GM19043 (cell line): ENCODE measurements around the gene TNFRSF19.
"Not testable (repeated sequence)": the region's sequence is repeated elsewhere in the genome, so short reads cannot be mapped to it uniquely, and the experiment has no call there.

Experiments
- ATAC-seq: cut with Tn5 transposase; IDR thresholded peaks from one replicate; pipeline ENCODE4 v1.9.1; 2021; ENCODE audit warnings: low read depth; ENCODE audit not compliant: unreplicated experiment

TNFRSF19 gene

DNA sequence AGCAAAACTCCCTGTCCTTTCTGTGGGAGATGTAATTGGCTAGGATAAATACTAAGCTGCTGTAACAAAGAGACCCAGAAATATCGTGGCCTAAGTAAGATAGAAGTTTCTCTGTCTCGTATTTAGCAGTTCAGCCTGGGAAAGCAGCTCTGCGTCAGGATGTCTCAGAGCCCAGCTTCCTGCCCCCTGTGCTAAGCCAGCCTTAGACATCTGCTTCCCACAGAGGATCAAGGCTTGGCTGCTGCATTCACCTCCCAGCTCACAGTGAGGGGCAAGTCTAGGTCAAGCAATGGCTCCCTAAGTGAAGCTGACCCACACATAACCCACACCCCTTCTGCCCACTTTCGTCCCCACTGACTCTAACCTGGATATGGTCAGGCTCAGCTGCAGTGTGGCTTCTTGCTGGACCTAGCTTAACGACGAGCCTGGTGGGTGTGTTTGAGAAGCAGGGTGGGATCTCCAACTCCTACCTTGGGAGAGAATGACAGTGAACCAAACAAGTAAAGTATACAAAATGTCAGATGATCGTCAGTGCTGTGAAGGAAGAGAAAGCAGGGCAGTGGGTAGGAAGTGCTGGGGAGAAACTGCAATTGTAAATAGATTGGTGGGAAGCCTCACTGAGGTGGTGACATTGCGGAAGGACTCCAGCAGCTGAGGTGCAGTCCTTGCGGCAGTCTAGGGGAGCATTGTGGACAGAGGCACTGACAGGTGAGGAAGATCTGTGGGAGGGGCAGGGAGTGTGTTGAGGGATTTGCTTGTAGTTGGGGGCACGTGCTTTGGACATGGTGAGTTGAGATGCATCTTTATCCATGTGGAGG, 82.9 kb downstream of the TNFRSF19 start:
- no peak for ATAC-seq

DNA sequence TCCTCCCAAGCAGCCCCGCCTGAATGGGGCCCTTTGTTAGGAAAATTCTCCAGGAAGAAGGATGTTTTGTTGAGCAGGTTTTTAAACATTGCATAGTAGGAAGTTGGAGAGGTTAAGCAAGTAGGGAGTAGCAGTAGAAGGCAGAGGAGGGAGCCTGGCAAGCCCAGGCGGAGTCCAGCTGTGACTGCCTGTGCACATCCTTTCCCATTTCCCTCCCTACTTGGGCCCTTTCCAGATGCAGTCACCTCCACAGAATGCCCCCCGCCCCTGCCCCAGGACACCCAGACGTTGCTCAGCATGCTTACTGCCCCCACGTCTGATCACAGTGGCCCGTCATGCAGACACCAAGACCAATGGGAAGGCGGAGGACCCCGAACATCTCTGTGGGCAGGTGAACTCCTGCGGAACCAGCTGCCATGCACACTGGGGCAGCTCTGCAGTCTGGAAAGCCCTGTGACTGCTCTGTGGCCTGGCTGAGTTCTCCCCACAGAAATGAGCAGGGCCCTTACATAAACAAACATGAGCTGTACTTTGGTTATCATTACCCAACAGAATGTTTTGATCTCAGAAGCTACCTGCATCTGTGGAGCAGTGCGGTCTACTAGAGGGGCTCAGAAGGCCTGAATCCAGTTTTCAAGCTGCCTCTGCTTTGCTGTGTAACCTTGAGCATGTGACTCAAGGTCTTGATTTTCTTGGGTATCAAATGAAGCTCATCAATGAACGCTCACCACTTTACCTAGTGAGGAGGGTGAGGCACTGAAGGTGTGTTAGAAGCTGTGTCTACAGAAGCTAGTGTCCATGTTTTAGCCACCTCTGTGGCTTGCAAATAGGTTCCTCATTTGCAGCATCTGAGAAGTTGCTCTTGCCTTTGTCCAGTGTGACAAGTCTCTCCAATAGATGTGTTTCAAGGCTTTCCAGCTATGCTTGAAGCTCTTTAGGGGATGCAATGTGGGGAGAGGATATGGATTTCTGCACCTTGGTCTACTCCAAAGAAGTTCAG, 84.2 kb downstream of the TNFRSF19 start:
- no peak for ATAC-seq

DNA sequence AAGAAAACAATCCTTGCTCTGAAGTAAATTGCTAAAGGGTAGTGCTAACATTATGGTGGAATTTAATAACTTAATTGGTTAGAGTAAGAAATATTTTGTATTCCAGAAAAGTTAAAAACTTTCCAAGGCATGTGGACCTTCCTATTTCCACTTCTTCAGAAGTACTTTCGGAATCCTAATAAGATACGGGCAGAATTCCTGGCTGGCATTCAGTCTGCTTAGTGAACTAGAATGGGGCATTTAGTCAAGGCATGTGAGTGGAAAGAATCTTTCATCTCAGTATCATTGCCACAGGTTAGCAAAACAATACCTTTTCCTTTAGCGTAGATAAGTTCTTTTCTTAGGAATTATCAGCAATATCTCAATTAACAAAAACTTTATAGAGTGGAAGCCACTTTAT, 85.1 kb downstream of the TNFRSF19 start:
- ATAC-seq: no peak

DNA sequence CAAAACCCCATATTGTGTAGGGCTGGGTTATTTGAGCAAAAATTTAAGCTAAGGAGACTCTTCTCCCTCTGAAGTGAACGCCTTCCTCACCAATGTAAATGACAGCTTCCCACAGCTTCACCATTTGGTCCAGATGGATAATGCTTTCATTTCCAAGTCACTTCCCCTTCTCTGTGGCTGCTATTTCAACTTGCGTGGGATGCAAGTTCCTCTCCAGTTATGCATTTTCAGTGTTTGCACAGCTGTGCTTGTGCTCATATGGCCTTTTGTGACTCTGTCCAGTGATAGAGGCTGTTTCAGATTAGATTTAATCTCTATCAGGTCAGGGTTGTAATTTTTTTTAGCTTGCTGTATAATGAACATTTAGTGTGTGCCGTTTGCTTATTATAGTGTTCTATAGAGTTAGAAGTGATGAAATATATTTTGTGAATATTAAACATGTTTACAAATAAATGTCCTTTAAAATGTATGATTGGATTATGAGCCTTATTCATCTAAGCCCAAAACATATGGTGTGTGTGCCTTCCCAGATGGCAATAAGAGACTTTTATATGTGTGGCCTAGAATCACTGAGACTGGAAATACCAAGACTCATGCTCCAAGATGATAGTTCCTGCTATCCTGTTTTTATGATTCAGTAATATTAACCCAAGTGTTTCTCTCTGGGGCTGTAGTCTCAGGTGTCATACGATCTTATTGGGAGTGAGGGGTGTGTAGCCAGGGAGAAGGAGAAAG, 86.6 kb downstream of the TNFRSF19 start:
- no peak for ATAC-seq

DNA sequence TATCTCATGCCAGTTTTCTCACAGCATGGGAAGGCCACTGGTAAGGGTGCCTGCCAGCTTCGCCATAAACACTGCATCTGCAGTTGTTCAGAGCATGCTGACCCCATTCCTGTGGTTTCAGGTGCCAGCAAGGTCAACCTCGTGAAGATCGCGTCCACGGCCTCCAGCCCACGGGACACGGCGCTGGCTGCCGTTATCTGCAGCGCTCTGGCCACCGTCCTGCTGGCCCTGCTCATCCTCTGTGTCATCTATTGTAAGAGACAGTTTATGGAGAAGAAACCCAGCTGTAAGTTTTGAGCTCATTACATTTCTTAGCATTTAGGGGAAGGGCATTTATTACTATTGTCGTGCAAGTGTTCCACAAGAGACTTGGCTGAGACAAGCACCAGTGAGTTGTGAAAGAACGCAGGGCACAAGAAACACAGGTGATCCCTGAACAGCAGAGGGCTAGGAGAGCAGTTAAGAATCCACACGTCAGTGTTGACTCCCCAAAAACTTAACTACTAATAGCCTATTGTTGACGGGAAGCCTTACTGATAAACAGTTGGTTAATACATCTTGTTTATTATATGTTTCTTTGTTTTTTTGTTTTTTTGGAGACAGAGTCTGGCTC, 88.8 kb downstream of the TNFRSF19 start:
- ATAC-seq: no peak

DNA sequence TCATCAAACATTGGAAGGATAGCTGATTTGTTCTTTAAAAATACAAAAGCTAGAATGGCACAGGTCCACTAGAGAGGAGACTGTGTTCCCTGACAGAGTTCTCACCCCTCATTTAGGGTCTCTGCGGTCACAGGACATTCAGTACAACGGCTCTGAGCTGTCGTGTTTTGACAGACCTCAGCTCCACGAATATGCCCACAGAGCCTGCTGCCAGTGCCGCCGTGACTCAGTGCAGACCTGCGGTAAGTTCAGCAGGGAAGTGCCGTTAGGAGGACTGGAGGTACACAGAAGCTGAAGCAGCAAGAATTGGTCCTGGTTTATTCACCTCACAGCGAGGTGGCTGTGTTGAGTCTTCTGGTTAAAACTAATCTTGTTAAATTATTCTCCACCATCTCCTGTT, 90.0 kb downstream of the TNFRSF19 start:
- ATAC-seq: no peak

DNA sequence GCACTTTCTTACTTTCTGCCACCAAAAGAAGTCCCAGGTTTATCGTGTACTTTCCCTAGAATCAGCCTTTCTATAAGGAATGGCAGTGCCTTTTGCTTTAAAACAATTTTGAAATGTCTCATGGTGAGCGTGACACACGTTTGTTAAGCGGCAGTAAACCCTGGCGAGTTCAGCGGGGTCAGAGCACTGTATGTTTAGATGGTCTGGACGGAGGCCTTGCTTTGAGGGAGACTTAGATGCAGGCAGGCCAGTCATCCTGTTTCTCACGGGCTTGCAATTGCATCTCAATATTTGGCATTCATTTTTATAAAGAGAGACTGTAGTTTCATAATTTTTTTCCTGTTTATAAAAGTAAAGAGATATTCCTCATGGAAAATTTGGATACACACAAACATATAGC, 96.4 kb downstream of the TNFRSF19 start:
- no peak for ATAC-seq

DNA sequence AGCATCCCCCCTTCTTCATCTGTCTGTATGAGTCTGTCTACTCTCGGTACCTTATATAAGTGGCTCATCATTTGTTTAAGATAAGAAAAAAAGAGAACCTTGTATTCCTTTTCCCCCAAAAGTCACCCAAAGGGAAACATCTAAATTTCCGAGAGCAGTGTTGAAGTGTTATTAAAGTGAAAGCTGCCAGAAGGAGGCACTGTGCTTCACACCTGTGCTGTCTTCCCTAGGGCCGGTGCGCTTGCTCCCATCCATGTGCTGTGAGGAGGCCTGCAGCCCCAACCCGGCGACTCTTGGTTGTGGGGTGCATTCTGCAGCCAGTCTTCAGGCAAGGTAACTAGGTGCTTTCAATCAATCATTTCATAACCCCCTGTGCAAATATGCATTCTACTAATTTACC, 97.5 kb downstream of the TNFRSF19 start:
- ATAC-seq: no peak

DNA sequence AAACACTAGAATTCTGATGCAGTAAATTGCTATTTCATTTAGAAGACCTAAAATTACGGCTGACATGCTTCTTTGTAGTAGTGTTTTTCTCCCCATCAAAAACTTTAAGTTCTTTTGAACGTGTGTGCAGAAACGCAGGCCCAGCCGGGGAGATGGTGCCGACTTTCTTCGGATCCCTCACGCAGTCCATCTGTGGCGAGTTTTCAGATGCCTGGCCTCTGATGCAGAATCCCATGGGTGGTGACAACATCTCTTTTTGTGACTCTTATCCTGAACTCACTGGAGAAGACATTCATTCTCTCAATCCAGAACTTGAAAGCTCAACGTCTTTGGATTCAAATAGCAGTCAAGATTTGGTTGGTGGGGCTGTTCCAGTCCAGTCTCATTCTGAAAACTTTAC, 98.3 kb downstream of the TNFRSF19 start:
- no peak for ATAC-seq

DNA sequence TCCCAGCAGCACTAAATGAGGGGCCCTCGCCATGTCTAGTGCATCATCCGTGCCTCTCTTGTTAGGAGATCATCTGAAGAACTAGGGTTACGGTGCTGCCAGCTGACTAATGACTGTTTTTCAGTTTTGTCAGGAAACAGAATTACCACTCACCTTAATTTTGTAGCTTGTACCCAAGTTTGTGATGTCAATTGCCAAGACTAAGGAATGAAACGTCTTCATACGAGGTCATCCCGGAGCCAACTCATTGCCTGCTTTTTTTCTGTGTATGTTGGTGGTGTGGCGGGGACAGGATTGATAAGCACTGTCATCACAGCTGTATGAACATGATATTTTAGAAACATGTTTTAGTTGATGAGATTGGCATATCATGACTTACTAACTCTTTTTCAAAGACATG, 100.6 kb downstream of the TNFRSF19 start:
- ATAC-seq: no peak

DNA sequence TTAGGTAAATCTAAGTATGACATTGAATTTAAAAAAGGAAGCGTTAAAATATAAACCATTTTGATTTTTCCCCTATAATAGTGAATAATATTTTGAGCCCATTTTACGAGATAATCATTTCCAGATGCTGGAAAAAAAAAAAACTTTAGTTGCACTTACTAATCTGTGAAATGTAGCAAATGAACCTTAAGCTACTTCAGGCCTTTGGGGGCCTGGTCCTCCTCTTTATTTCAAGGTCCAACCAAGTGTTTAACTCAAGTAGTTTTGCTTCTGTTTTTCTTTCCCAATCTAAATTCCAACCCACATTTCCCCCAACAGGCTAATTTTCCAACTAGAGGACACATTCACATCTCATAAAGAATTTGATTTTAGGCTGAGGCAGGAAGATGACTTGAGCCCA, 101.2 kb downstream of the TNFRSF19 start:
- no peak for ATAC-seq

DNA sequence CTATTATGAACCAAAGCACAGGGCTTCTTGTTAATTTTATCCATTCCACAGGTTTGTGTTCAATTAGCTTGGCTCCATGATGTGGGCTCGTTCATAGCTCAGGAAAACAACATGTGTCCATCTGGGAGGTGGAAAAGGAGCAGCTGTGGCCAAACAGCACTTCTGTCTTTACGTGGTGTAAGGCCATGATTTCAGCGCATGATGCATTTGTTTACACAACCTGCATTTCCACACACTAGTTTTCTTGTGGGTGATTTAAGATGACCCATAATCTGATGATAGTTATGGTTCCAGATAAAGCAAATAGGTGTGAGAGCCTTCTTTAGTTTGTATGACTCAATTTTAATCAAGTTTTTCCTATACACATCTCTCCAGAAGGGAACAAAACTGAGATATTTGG, 101.7 kb downstream of the TNFRSF19 start:
- no peak for ATAC-seq

DNA sequence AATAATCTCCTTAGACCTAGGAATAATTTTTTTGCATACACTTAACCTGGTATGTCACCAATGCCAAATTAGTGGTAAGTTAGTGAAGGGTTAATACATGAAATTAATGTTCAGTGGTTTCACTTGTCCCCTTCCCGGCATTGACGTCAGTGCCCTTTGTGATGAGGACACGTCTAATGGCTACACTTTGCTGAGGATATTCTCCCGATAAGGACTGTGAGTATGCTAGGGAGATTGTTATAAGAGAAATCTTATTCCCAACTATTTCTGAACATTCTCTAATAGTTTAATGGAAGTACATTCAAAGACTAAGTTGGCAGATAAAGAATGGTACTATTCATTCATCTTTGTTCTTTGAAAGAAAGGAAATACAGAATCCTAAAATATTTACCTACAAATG, 102.4 kb downstream of the TNFRSF19 start:
- no peak for ATAC-seq

DNA sequence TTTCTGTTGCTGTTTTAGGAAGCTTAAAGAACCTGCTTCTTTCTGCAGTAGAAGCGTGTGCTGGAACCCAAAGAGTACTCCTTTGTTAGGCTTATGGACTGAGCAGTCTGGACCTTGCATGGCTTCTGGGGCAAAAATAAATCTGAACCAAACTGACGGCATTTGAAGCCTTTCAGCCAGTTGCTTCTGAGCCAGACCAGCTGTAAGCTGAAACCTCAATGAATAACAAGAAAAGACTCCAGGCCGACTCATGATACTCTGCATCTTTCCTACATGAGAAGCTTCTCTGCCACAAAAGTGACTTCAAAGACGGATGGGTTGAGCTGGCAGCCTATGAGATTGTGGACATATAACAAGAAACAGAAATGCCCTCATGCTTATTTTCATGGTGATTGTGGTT, 103.1 kb downstream of the TNFRSF19 start:
- ATAC-seq: no peak

DNA sequence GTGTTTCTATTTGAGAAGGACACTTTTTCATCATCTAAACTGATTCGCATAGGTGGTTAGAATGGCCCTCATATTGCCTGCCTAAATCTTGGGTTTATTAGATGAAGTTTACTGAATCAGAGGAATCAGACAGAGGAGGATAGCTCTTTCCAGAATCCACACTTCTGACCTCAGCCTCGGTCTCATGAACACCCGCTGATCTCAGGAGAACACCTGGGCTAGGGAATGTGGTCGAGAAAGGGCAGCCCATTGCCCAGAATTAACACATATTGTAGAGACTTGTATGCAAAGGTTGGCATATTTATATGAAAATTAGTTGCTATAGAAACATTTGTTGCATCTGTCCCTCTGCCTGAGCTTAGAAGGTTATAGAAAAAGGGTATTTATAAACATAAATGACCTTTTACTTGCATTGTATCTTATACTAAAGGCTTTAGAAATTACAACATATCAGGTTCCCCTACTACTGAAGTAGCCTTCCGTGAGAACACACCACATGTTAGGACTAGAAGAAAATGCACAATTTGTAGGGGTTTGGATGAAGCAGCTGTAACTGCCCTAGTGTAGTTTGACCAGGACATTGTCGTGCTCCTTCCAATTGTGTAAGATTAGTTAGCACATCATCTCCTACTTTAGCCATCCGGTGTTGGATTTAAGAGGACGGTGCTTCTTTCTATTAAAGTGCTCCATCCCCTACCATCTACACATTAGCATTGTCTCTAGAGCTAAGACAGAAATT, 103.8 kb downstream of the TNFRSF19 start:
- ATAC-seq: no peak

DNA sequence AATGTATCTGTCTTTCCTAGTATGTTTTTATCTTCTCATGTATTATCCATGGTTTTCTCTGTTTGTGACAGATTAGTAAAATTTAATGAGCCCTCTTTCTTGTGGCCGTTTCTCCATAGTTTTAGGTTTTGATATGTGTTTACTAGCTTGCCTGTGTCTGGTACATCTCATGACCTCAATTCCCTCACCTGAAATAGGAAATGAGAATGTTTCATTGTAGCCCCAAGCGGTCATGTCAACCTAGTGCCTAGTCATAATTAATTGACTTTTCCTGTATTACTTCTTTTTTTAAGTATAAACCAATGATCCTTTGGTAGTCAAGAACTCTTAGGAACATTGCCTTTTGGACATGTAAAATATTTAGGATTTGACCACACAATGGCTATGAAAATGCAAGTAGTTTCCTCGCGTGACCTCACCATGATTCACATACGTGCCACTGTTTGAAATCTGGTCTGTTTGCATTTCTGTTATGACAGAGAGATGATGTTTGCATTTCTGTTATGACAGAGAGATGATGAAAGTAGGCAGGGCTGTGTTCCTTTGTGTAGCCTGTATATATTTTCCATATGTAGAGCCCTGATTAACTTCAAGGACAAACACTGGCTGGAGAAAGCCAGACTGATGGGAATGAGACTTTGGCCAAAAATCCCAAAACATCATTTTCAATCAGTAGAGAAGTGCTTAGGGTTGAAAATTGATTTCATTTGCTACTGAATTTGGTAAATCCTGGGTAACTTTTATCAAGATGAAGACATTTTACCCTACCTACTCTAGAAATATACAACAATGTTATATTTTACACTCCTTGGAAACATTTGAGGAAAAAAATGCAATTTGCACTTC, 104.8 kb downstream of the TNFRSF19 start:
- ATAC-seq: no peak

DNA sequence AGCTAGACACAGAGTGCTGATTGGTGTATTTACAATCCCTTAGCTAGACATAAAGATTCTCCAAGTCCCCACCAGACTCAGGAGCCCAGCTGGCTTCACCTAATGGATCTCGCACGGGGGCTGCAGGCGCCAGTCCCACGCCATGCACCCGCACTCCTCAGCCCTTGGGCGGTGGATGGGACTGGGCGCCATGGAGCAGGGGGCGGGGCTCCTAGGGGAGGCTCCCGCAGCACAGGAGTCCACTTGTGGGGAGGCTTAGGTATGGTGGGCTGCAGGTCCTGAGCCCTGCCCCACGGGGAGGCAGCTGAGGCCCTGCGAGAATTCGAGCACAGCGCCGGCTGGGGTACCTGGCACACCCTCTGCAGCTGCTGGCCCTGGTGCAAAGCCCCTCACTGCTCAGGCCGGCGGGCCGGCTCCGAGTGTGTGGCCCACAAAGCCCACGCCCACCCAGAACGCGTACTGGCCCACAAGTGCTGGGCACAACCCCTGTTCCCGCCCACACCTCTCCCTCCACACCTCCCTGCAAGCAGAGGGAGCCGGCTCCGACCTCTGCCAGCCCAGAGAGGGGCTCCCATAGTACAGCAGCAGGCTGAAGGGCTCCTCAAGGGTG, 107.6 kb downstream of the TNFRSF19 start:
- ATAC-seq: not testable (repeated sequence)

DNA sequence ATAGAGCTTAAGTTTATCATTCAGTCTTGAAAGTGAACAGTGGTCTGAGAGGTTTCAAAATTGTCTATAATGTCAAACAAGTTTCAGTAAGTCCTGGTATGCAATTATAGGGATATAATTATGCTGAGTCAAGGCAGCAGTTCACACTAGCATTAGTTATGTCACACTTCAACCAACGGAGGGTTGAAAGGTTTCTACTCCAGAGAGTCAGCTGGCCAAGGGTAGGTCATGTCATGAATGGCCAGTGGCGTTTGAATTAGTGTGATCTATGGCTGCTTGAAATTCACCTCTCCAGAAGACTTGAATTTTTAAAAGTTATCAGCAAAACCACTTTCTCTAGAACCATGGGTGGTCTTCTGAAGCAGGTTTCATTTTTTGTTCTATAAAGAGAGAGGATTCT, 108.6 kb downstream of the TNFRSF19 start:
- no peak for ATAC-seq

DNA sequence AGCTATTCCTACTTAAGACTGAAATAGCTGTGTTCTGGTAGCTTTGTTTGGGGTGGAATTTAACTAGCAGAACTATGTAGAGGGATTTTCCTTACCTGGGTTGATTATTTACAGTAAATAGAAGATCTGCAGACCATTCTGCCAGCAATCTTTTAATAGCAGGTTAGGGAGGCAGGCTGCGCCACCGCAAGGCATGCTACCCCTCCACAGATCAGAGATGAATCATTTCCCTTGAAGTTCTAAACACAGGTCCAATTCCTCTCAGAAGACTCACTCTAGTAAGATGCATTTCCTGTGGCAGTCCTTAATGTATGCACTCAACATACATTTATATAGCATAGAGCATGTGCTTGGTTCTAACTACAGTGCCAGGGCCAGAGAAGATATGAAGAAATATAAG, 109.0 kb downstream of the TNFRSF19 start:
- no peak for ATAC-seq
